Activated T-cell treated with anti-CD3 and anti-CD28 coated beads for 4 hours (primary cell): ENCODE measurements around the gene NAALADL2.
"Not testable (repeated sequence)": the region's sequence is repeated elsewhere in the genome, so short reads cannot be mapped to it uniquely, and the experiment has no call there.

Source experiments
- DNase-seq: peaks from one replicate; pipeline ENCODE4 v3.0.0-alpha.2; 2020

NAALADL2 gene

GRCh38 chr3:175150812-175151401 lies 291.8 kb downstream of the NAALADL2 start:
- no peak for DNase-seq

- no peak for DNase-seq
Observed at GRCh38 chr3:175153595-175153994, 294.5 kb downstream of the NAALADL2 start.

GRCh38 chr3:175155172-175155571 lies 296.0 kb downstream of the NAALADL2 start:
- DNase-seq = no peak

GRCh38 chr3:175159202-175159601 lies 300.1 kb downstream of the NAALADL2 start:
- DNase-seq = no peak

DNA sequence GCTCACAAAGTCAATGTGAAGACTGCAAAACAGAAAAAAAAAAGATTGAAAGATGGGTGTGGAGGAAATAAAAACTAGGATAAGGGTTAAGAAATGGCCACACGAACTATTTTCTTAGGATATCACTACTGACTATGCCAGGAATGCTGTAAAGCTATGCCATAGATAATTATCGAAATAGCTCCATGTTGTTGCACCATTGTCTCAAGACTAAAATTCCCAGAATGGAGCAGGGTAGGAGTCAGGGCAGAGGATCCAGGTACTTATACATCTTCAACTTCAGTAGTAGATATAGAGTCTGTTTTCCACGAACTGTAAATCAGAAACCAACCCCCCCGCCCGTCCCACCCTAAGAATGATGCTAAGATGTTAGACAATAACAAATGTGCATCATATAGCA lies 302.2 kb downstream of the NAALADL2 start:
- DNase-seq = no peak

DNA sequence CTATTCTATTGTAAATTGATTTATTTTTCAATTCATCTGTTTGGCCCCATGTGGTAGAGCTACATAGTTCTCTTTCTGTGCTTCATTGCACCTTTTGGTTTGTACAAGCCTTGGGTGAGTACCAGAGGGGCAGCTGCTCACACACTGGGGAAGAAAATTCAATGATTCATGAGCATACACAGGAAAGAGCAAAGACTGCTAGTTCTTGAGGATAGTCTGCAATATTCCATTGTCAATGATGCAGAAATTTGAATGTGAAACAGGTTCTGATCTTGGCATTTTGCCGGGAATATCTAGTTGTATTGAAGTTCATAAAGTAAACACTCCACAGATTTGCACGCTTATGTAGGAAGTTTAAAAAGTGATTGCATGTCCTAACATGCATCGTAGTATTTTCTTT lies 304.6 kb downstream of the NAALADL2 start:
- no peak for DNase-seq

GRCh38 chr3:175173117-175173516 lies 314.0 kb downstream of the NAALADL2 start:
- not testable (repeated sequence) for DNase-seq

DNA sequence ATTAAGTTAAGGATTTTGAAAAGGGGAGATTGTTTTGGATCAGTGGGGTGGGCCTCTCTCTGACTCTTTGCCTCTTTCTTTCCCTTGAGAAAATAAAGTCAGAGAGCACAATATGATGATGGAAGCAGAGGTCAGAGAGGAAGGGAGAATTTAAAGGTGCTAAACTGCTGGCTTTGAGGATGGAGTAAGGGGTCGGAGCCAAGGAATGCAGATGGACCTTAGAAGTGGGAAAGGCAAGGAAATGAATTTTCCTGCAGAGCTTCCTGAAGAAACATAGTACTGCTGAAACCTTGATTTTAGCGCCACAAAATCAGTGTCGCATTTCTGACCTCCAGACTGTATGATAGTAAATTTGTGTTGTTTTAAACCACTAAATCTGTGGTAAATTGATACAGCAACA lies 317.4 kb downstream of the NAALADL2 start:
- no peak for DNase-seq

DNA sequence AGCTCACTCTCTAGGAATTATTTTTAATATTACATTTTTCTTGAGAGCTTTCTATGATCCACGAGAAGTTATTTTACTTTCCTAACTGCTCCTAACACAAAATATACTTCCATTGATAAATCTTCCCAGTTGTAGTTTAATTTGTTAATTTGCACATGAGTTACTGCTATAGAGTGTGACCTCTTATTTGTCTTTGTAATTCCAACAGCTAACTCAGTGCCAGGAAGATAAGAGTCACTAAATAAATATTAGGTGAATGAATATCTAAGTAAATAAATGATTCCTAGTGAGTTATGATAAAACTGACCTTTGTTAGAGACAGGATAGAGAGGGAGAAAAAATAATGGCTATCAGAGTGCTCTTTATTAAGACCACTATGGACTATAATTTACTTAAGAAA lies 319.9 kb downstream of the NAALADL2 start:
- no peak for DNase-seq

GRCh38 chr3:175184392-175184791 lies 325.3 kb downstream of the NAALADL2 start:
- no peak for DNase-seq

- DNase-seq = no peak
Observed at GRCh38 chr3:175185903-175186302, 326.8 kb downstream of the NAALADL2 start.

DNA sequence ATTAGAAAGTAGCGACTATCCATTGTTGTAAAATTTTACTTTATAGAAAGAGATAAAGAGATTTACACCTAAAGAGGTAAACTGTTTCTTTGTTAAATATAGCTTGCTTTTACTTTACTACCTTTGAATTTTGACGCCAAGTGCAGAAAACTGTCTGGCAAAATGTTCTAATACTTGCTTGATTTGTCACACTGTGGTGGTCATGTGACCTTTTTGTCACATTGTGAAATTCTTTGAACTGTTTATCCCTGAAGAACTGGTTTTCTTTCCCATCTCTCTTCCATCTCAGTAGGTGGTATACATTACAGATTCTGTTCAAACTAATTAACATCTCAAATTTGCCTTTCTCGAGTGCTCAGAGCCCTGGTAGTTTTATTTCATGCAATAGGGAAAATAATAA lies 327.4 kb downstream of the NAALADL2 start:
- DNase-seq = no peak

DNA sequence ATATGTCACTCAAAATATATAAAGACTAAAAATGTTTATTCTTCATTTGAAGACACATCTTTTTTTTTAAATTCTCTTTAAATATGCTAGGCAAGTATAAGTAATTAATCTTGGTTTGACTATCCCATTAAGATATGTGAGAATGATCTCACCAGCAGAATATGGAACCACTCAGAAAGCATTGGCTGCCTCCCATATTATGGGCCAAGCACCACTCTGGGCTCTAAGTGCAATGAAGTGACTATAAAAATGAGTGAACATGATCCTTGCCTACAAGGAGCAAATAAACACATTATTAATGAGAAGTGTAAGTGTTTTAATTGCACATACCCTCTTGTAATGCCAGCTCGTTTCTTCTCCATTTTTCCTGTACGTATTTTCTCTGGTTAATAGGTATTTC lies 328.5 kb downstream of the NAALADL2 start:
- DNase-seq = no peak

DNA sequence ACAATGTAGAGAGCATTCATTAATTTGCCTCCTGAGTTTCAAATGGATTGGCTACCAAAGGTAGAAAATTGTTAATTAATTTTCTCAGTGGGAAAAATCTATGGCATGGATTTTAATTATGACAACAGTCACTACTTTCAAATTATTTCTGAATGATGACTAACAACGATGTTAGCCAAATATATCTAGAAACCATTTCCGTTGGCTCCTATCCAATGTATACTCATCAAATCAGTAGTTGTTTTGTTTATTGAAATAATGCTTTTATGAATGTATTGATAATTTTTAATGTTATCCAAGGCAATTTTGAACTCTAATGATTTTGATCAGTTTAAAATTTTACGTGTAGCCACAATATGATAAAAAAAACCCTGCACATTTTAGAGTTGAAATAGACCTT lies 333.4 kb downstream of the NAALADL2 start:
- DNase-seq = no peak

GRCh38 chr3:175193815-175194518 lies 334.8 kb downstream of the NAALADL2 start:
- no peak for DNase-seq

GRCh38 chr3:175198991-175199783 lies 340.1 kb downstream of the NAALADL2 start:
- DNase-seq = no peak

GRCh38 chr3:175199961-175200360 lies 340.8 kb downstream of the NAALADL2 start:
- no peak for DNase-seq

DNA sequence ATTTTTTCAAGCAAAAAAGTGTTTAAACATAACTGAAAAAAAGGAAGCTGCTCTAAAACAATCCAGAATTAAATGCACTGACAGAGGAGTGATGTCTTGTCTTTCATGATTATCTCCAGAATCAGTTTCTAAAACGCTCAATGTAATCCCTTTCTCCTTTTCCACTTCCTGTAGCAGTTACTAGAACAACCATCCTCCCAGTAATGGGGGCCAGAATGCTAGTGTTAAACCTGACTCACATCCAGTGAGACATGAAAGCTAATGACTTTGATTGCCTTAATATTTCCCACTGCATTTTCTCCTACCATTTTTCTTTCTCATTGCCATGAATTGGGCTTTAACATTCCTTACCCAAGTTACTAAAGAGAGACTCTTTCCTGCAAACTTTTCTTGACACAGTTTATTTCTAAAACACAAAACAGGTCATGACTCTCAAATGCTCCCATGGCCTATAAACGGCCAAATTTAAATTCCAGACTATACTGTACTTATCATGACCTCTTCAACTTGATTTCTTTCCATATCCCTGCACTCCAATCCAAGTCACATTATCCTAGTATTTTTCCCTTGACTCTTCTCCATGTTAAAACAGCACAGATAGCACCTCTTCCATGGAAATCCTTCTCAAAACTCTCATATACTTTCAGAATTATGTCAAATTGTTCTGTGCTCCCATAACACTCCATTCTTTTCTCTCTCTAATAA lies 341.4 kb downstream of the NAALADL2 start:
- DNase-seq = no peak

- DNase-seq = no peak
Observed at GRCh38 chr3:175207361-175207760, 348.2 kb downstream of the NAALADL2 start.

DNA sequence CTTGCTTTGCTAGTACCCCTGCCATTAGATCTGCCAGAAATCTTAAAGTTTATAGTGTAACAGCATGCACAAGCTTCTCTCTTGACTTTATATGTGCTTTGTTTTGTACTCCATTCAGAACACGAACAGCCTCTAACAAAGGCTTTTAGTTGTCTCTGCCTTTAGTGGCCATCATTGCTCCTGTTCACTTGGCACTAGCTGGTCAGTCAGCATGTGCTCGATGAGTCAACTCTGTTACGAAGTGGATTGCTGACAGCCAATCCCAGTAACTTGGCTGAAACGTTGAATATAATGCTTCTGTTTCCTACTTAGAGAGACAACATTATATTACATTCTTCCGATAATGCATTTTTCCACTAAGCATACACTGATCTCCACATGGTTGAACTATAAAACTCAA lies 349.2 kb downstream of the NAALADL2 start:
- no peak for DNase-seq

DNA sequence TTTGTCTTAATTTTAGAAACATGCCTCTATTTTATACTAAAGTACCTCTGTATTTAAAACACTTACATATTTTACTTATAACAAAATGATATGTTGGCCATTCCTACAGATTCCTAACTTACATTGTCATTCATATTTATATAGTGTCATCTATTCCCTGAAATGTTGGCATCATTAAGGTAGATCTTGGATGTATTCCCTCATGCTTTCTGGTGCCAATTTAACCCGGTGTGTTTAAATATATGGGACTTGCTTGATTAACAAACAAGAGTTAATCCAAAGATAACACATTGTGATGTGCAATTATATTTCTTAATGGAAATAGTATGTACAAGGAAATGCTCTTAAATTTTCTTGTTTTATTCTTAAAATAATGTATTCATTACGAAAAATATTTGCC lies 352.3 kb downstream of the NAALADL2 start:
- DNase-seq = no peak

DNA sequence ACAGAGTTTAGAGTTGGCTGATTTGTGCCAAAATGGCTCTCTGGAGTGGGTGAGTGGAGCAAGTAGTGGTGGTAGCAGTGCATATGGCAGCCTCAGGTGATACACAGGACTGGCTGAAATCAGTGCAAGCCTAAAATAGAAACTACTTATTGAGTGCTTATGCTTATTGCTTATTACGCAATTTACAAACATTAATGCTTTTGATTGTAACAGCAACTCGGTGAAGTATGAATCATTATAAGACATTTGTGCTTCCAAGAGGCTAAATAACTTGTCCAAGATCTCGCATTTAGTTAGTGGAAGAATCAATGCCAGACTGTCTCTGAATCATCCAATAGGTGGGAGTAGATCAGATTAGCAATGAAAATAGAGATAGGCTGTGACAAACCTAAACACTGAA lies 353.8 kb downstream of the NAALADL2 start:
- DNase-seq = no peak

DNA sequence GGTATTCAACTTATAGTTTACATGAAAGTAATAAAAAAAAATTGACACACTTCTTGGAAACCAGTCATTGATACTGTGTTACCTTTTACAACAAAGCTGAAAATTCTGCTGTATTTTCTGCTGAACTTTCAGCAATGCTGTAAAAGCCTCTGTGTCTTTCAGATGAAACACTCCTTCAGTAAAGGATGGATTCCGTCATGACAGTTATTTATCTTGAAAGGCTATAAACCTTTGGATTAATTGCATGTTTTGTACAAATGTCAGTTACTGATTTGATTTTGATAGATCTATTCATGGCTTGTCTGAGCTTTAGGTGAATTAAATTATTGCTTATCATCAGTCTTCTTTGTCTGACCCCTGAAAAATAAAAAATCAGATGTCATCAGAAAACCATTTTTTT lies 355.1 kb downstream of the NAALADL2 start:
- DNase-seq = no peak

DNA sequence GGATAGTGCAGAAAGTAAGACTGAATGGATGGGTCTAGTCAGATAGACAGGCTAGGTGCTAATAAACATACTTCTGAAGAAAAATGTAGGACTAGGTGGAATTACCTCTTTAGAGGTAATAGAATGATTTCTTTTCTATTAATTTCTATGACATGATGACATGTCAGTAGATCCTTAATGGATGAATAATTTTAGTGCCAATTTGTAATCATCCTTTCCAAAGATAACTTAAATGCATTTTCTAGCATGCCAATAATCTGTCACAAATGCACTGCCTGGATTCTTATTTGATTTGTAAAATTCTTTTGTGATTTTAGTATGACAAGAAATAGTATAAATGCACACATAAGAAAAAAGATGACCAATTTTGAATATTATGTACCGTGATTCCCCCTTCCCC lies 356.7 kb downstream of the NAALADL2 start:
- no peak for DNase-seq
